HG02938 (cell line): ENCODE measurements around the gene FAM114A2.

Experiments
- ATAC-seq: cut with Tn5 transposase; IDR thresholded peaks from one replicate; pipeline ENCODE4 v1.9.1; 2021; ENCODE audit warnings: mild to moderate bottlenecking, moderate library complexity; ENCODE audit not compliant: unreplicated experiment

FAM114A2 gene

GRCh38 chr5:153988510-153988909 is 50.2 kb downstream of the FAM114A2 start:
- no peak for ATAC-seq

- ATAC-seq = no peak
Observed at GRCh38 chr5:153987301-153987700, 51.4 kb downstream of the FAM114A2 start.

- ATAC-seq = no peak
Observed at GRCh38 chr5:153985498-153985897, 53.2 kb downstream of the FAM114A2 start.

- no peak for ATAC-seq
Observed at GRCh38 chr5:153983885-153984284, 54.8 kb downstream of the FAM114A2 start.

GRCh38 chr5:153981905-153982605 is 56.7 kb downstream of the FAM114A2 start:
- no peak for ATAC-seq

DNA sequence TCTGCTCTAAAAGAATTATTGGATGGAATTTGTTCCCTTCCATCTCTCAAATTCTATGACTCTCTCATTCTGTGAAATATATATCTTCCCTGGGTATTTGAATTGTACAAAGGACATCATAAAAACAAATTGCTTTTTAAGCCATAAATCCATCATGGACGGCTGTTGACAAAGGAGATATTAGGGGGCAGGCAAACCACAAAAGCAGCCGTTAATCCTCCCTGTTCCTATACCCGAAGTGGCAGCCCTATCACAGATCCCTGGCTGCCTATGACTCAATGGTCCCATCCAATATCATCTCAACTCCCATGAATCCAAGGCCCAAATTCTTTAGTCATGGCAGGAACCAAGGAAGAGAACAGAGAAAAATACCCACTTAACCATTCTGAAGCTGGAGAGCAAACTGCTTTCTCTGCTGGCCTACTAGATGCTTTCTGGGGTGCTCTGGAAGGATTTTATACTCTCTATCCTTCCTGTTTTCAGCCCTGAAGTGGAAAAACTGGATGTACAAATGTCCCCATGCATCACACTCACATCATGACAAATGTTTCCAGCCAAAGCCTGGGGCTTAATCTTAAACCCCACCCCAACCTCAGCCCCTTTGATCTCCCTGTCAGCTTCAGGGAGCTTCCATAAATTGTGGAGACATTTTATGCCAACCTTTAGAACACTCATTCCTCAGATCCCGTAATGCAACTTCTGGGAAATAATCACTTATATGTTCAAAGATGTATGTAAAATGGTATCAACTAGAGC is 59.5 kb downstream of the FAM114A2 start:
- ATAC-seq = no peak

DNA sequence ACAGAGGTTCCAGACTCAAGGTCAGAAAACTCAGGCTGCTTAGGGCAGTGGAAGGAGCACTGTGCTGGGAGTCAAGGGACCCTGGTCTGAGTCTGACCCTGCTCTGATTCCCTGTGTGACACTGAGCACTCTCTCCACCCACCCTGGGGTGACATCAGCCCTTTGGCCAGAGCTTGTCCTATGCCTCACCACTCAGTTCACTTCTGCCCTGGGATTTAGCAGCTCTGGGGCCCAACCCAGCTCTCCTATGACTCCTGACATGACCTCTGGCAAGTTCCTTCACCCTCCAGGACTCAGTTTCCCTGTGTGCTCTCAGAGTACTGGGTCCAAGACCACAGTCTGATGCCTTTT is 63.9 kb downstream of the FAM114A2 start:
- no peak for ATAC-seq

DNA sequence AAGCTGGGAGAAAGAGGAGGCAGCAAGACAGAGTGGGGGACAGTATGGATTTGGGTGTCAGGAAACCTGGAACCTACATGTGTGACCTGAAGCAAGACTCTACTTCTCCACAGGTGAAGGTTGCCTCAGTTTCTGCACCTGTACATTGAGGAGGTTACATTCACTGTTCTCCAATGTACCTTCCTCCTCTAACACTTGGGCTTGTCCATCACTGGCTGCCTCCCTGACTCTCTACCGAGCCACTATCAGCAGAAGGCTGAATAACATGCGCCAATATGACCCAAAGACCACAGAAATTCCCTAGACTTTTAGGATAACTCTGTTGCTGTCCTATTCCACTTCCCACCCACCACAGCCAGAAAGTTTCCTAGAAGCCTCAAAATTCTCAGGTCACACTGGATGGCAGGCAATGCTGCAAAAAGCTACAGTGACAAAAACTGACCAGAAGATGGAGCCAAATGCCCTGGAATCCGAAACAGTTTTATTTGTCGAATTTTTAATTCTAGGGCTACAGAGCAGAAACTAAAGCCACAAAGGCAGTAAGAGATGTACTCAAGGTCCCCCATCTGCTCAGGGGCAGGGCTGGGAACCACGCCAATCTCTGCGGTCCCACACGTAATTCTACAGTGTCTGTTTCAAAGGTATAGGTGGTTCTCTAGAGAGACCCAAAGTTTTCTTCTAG is 64.4 kb downstream of the FAM114A2 start:
- peak; percentile 58 for ATAC-seq

- ATAC-seq = no peak
Observed at GRCh38 chr5:153972240-153972639, 66.5 kb downstream of the FAM114A2 start.

DNA sequence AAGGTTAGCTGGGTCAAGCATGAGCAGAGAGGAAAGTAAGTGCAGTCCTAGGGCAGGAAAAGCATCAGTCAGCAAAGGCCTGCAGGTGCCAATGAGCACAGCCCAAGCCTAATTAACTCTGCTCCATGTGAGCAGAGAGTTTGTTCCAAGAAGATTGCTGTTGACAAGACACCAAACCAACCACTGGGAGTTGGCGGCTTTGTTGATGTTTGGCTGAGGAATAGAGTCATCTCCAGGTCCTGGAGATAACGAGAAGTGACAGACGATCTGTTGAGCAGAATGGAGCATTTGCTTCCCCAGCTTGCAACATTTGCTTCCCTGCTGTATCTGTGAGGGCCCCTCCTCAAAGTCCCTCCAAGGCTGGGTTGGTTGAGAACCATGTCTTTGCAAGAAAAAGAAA is 68.2 kb downstream of the FAM114A2 start:
- no peak for ATAC-seq

- ATAC-seq = no peak
Observed at GRCh38 chr5:153969563-153969895, 69.2 kb downstream of the FAM114A2 start.

DNA sequence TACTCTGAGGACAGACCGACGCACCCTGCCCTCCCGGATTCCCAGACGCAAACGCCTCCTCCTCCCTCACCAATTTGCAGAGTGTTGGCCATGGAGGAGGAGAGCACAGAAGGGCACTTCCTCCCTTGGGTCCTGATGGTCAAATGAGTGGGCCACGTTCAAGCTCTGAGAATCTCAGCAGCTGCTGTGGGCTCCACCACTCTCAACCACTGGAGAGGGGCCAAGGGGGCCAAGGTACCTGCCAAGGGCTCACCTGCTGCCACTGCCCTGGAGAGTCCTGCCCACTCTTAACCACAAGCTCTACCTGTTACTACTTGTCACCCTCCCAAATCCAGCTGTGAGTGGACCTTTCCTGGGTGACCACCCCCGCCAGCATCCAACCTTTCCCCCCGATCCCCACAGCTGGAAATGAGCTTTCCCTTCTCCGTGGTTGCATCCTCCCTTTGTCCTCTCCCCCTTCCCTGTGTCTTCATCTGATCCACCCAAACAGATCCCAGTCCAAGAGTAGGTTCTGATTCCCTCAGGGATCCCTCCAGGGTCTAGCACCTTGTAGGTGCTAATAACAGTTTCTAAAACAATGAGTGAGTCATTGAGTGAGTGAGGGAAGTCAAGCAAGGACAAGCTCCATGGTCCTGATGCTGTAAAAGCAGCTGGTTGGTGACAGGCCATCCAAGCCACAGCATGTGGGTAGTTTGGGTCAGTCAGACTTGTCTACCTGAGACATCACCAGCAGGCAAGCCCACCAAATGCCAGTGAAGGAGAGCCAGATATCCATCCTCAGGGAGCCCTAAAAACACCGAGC is 69.7 kb downstream of the FAM114A2 start:
- ATAC-seq = no peak

DNA sequence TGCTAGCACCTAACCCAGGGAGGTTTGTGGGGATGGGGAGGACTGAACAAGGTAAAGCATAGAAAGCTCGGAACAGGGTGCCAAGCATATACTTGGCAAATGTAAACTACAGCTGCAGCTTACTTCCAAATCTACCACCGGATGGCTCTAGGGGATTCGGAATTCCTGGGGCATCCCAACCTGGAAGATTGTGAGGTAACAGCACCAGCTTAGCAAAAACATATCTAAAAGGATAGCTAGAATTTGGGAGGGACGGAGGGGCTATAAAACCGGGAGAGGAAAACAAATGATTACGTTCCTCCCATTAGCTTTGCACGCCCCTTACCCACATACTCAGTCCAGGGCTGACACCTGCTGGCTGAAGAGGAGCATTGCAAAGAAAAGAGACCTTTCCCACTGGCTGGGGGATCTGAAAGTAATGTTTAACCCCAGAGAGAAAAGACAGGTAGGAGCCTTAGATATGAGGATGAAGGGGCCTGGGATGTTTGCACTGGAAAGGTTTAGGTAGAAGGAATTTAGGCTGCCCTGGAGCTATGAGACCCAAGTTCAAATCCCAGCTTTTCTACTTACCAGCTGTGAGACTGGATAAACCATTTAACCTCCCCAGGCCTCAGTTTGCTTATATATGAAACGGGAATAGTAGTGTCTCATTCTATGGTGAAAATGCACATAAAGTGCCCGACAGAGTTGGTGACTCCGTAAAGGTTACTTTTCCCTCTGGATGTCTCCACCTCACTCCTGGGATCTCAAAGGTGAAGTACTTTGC is 73.6 kb downstream of the FAM114A2 start:
- peak; percentile 69 for ATAC-seq

DNA sequence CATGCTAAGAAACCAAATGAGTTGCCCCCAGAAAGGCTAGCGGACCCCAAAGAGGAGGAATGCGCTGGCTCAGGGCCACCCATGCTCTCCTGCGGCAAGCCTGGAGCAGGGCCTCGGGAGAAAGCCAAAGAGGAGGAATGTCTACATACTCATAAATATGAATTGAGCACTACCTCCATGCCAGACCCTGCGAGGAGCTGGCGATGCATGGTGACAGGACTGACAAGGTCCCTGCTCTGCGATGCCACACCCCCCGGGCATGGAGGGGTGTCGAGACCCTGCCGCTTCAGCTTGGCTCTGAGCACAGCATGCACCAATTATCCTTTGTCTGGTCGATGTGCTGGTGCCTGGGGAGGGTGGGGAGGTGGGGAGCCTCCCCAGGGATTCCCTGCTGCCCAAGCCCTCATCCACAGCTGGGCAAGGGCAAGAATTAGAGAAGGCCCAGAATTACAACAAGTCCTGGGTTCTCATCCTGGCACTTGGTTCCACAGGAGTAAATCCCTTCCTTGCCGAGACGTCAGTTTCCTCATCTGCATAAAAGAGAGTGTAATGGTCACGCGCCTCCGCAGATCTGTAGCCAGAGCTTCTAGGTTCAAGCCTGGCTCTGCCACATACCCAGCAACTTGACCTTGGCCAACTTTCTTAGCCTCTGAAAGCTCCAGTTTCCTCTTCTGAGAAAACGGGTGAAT is 74.4 kb downstream of the FAM114A2 start:
- no peak for ATAC-seq

DNA sequence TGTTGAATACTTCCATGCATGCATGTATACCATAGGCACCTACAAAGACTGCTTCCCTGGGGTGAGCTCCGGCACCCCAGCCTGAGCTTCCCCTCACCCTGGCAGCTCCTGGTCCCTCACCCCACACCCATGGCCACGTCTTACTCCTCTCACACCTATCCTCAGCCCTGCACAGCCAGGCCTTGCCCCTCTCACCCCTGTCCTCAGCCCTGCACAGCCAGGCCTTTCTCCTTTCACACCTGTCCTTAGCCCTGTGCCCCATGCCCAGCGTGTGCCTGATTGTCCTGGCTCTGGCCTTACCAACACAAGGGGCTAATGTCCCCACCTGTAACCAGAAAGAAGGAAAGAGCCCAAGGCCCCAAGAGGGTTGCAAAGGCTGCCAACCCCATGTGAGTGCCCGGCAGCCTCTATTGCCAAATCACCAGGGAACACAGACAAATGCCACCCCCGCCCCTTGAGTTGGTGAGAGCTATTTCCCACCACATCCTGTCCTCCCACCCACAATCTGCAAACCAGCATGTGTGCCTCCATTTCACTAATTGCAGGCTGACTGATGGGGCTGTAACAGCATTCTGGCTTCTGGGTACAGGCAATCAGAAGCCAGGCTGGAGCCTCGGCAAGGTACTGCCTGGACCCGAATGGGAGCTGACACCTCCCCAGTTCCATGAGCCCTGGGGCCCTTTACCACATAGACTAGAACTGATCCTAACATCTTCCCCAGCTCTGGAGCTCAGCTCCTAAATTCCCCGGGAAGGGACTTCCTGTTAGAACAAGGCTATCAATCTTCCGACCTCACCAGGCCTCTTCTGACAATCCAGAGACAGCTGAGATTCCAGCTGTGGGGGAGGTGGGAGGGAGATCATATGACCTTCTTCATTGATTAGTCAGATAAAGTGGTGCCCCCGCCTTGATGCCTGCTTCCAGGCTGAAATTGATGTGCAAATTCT is 78.2 kb downstream of the FAM114A2 start:
- ATAC-seq = no peak

DNA sequence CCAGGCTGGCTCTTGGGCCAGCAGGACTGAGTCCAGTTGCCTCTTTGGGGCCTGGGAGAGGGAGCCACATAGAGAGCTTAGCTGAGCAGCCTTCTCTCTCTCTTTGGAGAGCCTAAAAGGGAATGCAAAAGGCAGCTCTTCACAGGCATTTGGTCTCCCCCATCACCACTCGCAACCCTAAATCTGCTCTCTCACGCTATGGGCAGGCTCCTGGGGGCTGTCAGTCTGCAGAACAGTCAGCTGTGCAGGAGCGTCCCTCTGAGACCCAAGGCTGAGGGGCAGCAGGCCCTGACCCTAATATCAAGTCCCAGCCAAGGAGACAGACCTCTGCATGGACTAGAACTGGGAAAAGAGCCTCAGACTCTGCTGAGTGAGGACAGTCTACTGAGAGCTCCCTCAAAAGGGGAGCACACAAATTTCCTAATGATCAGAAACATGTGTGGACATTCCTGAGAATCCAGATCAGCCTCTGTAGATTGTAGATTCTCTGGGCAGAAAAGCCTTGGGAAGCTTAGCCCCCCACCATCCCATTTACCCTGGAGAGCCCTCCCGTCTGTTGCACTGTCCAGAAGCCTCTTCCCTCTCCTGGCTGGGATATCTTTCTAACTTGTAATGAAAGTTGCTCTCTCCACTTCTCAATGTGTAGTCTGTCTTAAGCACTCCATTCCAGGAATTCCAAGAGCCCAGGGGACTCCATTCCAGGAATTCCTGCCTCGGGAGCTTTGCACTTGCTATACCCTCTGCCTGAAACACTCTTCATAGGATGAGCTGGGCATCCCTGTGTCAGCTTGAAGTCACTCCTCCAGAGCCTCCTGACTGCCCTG is 79.4 kb downstream of the FAM114A2 start:
- ATAC-seq = no peak

- ATAC-seq = no peak
Observed at GRCh38 chr5:153957205-153957604, 81.5 kb downstream of the FAM114A2 start.

DNA sequence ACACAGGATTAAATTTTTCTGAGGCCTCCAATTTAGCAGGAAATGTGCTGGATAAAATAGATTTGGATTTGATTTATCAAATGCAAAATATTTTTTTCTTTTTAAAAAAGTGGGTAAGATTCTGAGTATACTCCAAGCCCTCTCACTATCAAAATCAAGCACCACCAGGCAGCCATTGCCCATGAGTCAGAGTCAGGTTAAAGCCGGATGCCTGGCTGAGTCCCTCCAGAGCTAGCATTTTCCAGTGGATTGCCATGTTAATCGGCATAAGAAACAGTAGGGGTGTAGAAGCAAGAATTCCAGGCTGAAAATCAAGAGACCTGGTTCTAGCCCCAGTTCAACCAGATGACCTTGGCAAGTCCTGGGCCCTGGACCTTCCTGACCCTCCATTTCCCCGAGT is 85.3 kb downstream of the FAM114A2 start:
- ATAC-seq = no peak
